GM21367 (cell line): ENCODE results near the gene SLF2.
"Not testable (repeated sequence)": the region's sequence is repeated elsewhere in the genome, so short reads cannot be mapped to it uniquely, and the experiment has no call there.

Source experiments
- ATAC-seq: cut with Tn5 transposase; IDR thresholded peaks from one replicate; pipeline ENCODE4 v1.9.1; 2021; ENCODE audit not compliant: unreplicated experiment

Gene SLF2

GRCh38 chr10:100960251-100960650, 47.5 kb downstream of the SLF2 start:
- ATAC-seq: no peak

- ATAC-seq: no peak
Observed at GRCh38 chr10:100962351-100963080, 49.8 kb downstream of the SLF2 start.

GRCh38 chr10:100963826-100964225, 51.1 kb downstream of the SLF2 start:
- ATAC-seq: no peak

- ATAC-seq: no peak
Observed at GRCh38 chr10:100965820-100966219, 53.1 kb downstream of the SLF2 start.

GRCh38 chr10:100966887-100967286, 54.1 kb downstream of the SLF2 start:
- no peak for ATAC-seq

- ATAC-seq: no peak
Observed at GRCh38 chr10:100967332-100967731, 54.6 kb downstream of the SLF2 start.

GRCh38 chr10:100968062-100968736, 55.4 kb downstream of the SLF2 start:
- ATAC-seq: no peak

- no peak for ATAC-seq
Observed at GRCh38 chr10:100968863-100969186, 56.1 kb downstream of the SLF2 start.

- no peak for ATAC-seq
Observed at GRCh38 chr10:100969187-100970075, 56.7 kb downstream of the SLF2 start, which contains the start of gene SEMA4G. Gene SEMA4G, plus strand, starts transcription at chr10:100969504. Its CDS starts 3,409 bp downstream, at chr10:100972913.

GRCh38 chr10:100970076-100970913, 57.5 kb downstream of the SLF2 start:
- ATAC-seq: no peak

- ATAC-seq: no peak
Observed at GRCh38 chr10:100970914-100971811, 58.4 kb downstream of the SLF2 start.

- no peak for ATAC-seq
Observed at GRCh38 chr10:100972115-100972903, 59.5 kb downstream of the SLF2 start.

GRCh38 chr10:100972904-100973535, 60.3 kb downstream of the SLF2 start:
- no peak for ATAC-seq

GRCh38 chr10:100975397-100975796, 62.6 kb downstream of the SLF2 start:
- not testable (repeated sequence) for ATAC-seq

GRCh38 chr10:100976906-100977305, 64.1 kb downstream of the SLF2 start:
- ATAC-seq: no peak

- ATAC-seq: no peak
Observed at GRCh38 chr10:100977436-100977835, 64.7 kb downstream of the SLF2 start.

- ATAC-seq: no peak
Observed at GRCh38 chr10:100978121-100978900, 65.5 kb downstream of the SLF2 start.

- ATAC-seq: no peak
Observed at GRCh38 chr10:100978901-100979195, 66.1 kb downstream of the SLF2 start.
